Measurements from ENCODE around the gene CYBA.

The CYBA gene

DNA sequence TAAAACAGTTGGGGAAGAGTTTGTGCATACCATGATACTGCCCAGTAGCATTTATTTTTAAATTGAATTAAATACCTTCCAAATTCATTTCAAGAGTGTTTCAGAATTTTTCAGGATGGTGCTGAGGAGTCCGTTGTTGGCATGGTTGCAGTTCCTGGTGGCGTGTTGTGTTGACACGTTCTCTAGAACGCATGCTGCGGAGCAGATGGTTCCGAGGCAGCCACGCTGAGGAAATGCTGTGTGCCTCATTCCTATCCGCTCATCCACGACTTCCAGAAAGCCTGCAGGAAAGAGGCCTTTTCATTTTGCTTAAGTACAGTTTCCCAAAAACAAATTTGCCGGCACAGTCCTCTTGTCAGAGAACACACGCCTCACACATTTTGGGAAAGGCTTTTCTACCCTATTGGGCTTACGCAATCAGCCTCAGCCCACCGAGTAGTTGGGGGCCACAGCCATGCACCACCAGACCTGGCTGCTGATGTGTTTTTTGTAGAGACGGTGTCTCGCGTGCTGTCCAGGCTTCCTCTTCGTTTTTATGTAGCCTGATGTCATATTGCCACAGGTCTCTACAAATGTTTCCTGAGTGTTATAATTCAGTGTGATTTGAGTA is 44.6 kb downstream of the CYBA start:
- DNase-seq: no peak

GRCh38 chr16:88605186-88606147 is 45.4 kb downstream of the CYBA start:
- no peak for DNase-seq

DNA sequence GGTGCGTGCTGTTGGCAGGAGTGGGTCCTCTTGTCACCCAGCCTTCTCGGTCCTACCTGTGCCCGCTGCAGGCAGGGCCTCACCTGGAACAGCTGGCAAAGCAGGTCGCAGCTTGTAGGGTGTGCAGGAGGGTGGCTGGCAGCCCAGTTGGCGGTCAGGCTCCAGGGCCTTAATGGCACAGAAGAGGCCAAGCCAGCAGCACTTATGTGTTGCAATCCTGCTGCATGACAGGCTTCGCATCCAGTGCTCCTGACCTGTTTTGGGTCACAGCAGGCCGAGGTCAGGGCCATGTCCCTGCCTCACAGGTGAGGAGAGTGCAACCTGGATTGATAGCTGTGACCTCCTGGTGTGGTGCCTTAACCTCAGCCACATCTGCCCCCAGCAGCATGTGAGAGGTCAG is 48.8 kb downstream of the CYBA start:
- DNase-seq: no peak

DNA sequence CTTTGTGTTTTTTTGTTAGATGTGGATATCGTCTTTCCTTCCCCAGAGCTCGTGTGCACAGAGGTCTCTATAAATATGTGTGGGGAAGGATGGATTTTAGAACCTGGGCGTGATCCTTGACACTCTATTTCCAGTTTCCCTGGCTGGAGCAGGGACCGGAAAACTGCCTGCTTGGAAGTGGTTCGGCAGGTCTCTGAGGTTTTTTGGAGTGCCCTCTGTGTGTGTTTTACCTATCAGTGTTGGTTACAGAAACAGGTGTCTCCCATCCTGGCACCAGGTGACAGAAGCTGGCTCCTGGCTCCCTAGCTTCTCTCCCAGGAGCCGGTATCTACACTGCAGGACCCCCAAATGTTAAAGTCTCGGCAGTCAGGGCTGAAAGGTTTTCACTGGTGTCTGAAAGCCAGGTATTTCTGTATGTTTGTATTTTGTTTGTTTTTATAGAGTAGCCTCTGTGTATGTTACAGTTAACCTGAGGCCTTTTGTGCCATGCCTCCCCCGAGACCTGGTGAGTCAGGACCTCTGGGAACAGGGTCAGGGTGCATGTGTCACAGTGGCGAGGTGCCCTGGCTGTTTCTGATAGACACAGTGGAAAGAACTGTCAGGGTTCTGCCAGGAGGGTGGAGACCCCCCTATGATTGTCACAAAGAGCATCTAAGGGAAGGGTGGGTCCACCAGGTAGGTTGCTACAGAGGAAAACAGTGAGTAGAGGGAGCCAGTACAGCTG is 49.4 kb downstream of the CYBA start:
- no peak for DNase-seq

DNA sequence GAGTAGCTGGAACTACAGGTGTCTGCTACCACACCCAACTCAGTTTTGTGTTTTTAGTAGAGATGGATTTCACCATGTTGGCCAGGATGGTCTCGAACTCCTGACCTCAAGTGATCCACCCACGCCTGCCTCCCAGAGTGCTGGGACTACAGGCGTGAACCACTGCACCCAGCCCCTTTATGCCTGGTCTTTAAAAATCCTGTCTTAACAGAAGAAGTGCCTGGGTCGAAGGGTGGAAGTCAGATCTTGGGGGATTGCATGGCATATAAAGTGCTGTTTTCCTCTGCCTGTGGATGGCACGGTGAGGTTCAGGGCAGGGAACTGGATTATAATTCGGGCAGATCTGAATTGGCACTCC is 50.3 kb downstream of the CYBA start:
- no peak for DNase-seq

- no peak for DNase-seq
Observed at GRCh38 chr16:88599825-88600538, 50.9 kb downstream of the CYBA start.

DNA sequence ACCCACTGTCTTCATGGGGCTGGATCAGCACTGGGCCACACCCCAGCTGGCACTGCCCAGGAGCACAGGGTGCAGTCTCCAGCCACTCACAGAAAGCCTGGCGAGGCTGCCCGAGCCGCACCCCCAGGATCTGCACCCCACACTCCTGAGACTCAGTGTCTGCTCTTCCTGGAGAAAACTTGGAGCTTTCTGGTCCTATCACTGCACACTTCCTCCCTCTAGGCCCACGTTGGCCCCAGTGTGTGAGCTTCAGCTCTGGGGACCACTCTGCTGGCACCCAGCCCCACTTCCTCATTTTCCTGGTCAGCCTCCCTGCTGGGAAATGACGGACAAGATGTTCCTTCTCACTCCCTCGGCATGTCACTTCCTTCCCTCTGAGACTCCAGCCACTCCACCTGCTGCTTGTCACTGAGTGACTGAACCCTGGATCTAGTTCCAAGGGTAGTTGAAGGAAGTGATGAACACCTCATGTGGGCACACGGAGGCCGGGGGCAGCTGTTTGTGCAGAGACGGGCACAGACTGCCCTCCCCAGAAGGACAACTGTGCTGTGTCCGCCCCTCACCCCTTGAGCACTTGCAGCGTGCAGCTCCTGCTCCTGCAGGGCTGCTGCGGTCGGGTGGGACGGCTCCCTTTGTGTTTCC is 51.6 kb downstream of the CYBA start:
- DNase-seq: no peak

DNA sequence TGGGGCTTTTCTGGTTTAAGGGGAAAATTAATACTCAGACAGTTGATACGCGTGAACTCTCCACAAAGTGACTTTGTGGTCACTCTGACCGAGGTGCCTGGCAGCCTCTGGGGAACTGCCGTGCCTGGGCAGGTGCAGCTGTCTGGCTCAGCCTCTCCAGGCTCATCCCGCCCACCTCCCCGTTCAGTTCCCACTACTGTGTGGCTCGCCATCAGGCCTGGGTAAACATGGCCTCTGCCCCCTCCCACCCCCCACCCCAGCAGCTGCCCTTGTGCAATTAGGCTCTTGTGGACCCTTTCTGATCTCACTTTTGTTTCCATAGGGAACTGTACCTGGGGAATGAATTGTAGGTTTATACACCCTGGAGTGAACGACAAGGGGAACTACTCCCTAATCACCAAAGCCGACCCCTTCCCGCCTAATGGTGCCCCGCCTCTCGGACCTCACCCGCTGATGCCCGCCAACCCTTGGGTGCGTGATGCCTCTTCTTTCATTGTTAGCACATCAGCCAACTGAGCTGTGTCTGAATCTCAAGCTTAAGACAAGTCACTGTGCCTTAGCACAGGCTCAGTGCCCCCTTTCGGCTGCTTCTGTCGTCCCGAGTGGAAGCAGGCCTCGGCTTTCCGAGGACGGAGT is 52.9 kb downstream of the CYBA start:
- no peak for DNase-seq

DNA sequence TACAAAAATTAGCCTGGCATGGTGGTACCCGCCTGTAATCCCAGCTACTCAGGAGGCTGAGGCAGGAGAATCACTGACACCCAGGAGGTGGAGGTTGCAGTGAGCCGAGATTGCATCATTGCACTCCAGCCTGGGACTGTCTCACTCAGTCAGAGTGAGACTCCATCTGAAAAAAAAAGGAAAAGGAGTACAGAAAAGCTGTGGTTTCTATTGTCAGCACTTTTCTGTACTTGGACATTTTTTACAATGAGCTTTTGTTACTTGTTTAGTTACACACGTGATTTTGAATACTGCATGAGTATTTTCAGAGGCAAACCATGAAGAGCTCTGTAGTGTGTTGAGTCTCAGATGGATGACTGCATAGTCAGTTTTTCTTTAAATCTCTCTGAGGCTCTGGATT is 54.4 kb downstream of the CYBA start:
- no peak for DNase-seq

GRCh38 chr16:88595921-88596320 is 54.9 kb downstream of the CYBA start:
- DNase-seq: no peak

DNA sequence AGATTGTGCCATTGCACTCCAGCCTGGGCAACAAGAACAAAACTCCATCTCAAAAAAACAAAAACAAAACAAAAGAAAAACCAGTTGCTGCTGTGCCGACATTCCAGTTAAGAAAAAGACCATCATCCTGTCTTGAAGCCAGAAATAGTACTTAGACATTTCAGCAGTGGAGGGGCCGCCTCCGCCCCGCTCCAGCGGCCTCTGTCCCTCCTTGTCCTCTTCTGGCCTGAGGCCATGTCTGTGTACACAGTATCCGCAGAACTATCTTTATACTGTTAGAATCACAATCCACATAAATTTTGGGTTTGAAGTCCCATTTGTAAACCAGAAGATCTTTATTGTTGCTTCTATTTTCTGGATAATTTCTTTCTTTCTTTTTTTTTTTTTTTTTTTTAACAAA is 55.8 kb downstream of the CYBA start:
- DNase-seq: no peak

GRCh38 chr16:88593910-88594309 is 56.9 kb downstream of the CYBA start:
- no peak for DNase-seq

DNA sequence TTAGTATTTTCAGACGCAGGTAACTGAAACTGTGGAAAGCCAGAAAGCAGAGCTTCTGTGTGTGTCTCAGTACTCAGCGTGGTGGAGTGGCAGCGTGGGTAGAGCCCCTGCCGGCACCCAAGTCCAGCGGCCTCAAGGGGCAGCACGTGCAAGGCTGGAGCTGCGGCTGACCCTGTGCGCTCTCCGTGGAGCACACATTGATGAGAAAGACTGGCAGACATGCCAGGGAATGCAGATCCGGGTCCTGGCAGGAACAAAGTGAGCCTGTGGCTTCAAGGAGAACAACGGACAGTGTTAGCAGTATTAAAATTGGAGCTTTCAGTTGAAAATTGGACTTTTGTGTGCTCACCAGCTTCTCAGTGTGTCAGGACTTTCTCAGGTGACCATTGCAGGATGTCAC is 57.4 kb downstream of the CYBA start:
- no peak for DNase-seq
